WTC11 (cell line): ENCODE measurements around the gene RBM28. TPM values are rescaled to one million over a fixed set of nuclear protein-coding genes. Genes with fewer than 3 reads are reported as not detected.

Experiments
- ATAC-seq: fragments of 200-7000 bp; cut with Tn5 transposase; 2 replicates; pipeline ENCODE4 v1.10.0; 2021; ENCODE audit warnings: mild to moderate bottlenecking, moderate library complexity
- CTCF ChIA-PET: fragments of 300-600 bp; sonication (Branson Sonifier 250); formaldehyde crosslinking; loops from one replicate; lab custom pipeline; 2021; ENCODE audit warnings: antibody characterized with exemption; lab: Charles Lee
- POLR2A ChIA-PET: fragments of 350-600 bp; sonication (Branson Sonifier 250); formaldehyde crosslinking; loops from one replicate; lab custom pipeline; 2021; ENCODE audit warnings: antibody characterized with exemption; lab: Charles Lee
- DNase-seq: peaks from one replicate; pipeline ENCODE4 v3.0.0; 2021; ENCODE audit warnings: low spot score
- H3K27ac Mint-ChIP-seq: 2 replicates; pipeline ENCODE4 v1.8.0; 2021; ENCODE audit warnings: mixed read lengths
- H3K27me3 Mint-ChIP-seq: 2 replicates; pipeline ENCODE4 v1.8.0; 2021; ENCODE audit warnings: low read depth, mild to moderate bottlenecking, moderate library complexity, mixed read lengths
- H3K36me3 Mint-ChIP-seq: 2 replicates; pipeline ENCODE4 v1.8.0; 2021; ENCODE audit warnings: mixed read lengths
- H3K4me1 Mint-ChIP-seq: 2 replicates; pipeline ENCODE4 v1.8.0; 2022; ENCODE audit warnings: mixed read lengths
- H3K4me3 Mint-ChIP-seq: 2 replicates; pipeline ENCODE4 v1.8.0; 2021; ENCODE audit warnings: mild to moderate bottlenecking, moderate library complexity, mixed read lengths
- H3K9me3 Mint-ChIP-seq: 2 replicates; pipeline ENCODE4 v1.8.0; 2021; ENCODE audit warnings: mixed read lengths
- FOXK1 ChIP-seq: sonication (generic); formaldehyde crosslinking; IDR thresholded peaks from 2 replicates; pipeline ENCODE4 v1.8.0; 2022; ENCODE audit warnings: mild to moderate bottlenecking, moderate library complexity, missing genetic modification reagents
- GABPB1 ChIP-seq: sonication (generic); formaldehyde crosslinking; IDR thresholded peaks from 2 replicates; pipeline ENCODE4 v1.8.1; 2023; ENCODE audit warnings: mild to moderate bottlenecking, missing genetic modification reagents
- GRHL2 ChIP-seq: fragments of 250-450 bp; sonication (Bioruptor Pico); IDR thresholded peaks from 2 replicates; pipeline ENCODE4 v1.8.0; 2022; ENCODE audit warnings: mild to moderate bottlenecking, moderate library complexity; ENCODE audit not compliant: insufficient replicate concordance, severe bottlenecking
- JUN ChIP-seq: sonication (generic); formaldehyde crosslinking; IDR thresholded peaks from 2 replicates; pipeline ENCODE4 v1.8.0; 2023; ENCODE audit warnings: mild to moderate bottlenecking, missing genetic modification reagents
- NFE2L1 ChIP-seq: sonication (generic); formaldehyde crosslinking; IDR thresholded peaks from 2 replicates; pipeline ENCODE4 v1.8.1; 2023; ENCODE audit warnings: missing genetic modification reagents
- NR2C2 ChIP-seq: sonication (generic); formaldehyde crosslinking; IDR thresholded peaks from 2 replicates; pipeline ENCODE4 v1.8.0; 2022; ENCODE audit warnings: mild to moderate bottlenecking, missing genetic modification reagents
- OVOL2 ChIP-seq: fragments of 250-450 bp; sonication (Bioruptor Pico); IDR thresholded peaks from 2 replicates; pipeline ENCODE4 v1.9.0; 2021; ENCODE audit warnings: mild to moderate bottlenecking, borderline replicate concordance
- SMAD4 ChIP-seq: sonication (generic); formaldehyde crosslinking; IDR thresholded peaks from 2 replicates; pipeline ENCODE4 v1.8.0; 2022; ENCODE audit warnings: mild to moderate bottlenecking, missing genetic modification reagents
- SP1 ChIP-seq: sonication (generic); formaldehyde crosslinking; conservative IDR thresholded peaks from 2 replicates; pipeline ENCODE4 v1.8.1; 2022; ENCODE audit warnings: missing genetic modification reagents
- TEAD4 ChIP-seq: sonication (generic); formaldehyde crosslinking; IDR thresholded peaks from 2 replicates; pipeline ENCODE4 v1.8.0; 2022; ENCODE audit warnings: mild to moderate bottlenecking, missing genetic modification reagents
- TP53 ChIP-seq: sonication (generic); formaldehyde crosslinking; IDR thresholded peaks from 2 replicates; pipeline ENCODE4 v1.8.1; 2023; ENCODE audit warnings: mild to moderate bottlenecking, missing genetic modification reagents
- ZNF121 ChIP-seq: sonication (generic); formaldehyde crosslinking; IDR thresholded peaks from 2 replicates; pipeline ENCODE4 v1.8.0; 2023; ENCODE audit warnings: missing genetic modification reagents
- ZNF138 ChIP-seq: sonication (generic); formaldehyde crosslinking; conservative IDR thresholded peaks from 2 replicates; pipeline ENCODE4 v1.8.1; 2022; ENCODE audit warnings: mild to moderate bottlenecking, moderate library complexity, missing genetic modification reagents
- ZNF396 ChIP-seq: fragments of 250-450 bp; sonication (Bioruptor Pico); IDR thresholded peaks from 2 replicates; pipeline ENCODE4 v1.8.0; 2021; ENCODE audit warnings: mild to moderate bottlenecking, moderate library complexity, borderline replicate concordance
- ZNF416 ChIP-seq: fragments of 250-450 bp; sonication (Bioruptor Pico); IDR thresholded peaks from 2 replicates; pipeline ENCODE4 v1.9.0; 2021; ENCODE audit warnings: mild to moderate bottlenecking, inconsistent platforms
- ZNF423 ChIP-seq: fragments of 250-450 bp; sonication (Bioruptor Pico); IDR thresholded peaks from 2 replicates; pipeline ENCODE4 v2.1.2; 2022; ENCODE audit warnings: mild to moderate bottlenecking, moderate library complexity
- total RNA-seq: library from RNA; stranded (reverse); gene quantifications from 3 replicates; pipeline ENCODE4 v1.2.3, GENCODE V29; 2021
- TF ChIP-seq, protein P1 (sequence below): sonication (generic); formaldehyde crosslinking; IDR thresholded peaks from 2 replicates; pipeline ENCODE4 v1.8.0; 2022; ENCODE audit warnings: mild to moderate bottlenecking, missing genetic modification reagents
- TF ChIP-seq, protein P2 (sequence below): fragments of 250-450 bp; sonication (Bioruptor Pico); IDR thresholded peaks from 2 replicates; pipeline ENCODE4 v2.1.2; 2022; ENCODE audit warnings: mild to moderate bottlenecking, moderate library complexity
- TF ChIP-seq, protein P3 (sequence below): sonication (generic); formaldehyde crosslinking; IDR thresholded peaks from 2 replicates; pipeline ENCODE4 v1.8.1; 2023; ENCODE audit warnings: mild to moderate bottlenecking, missing genetic modification reagents, moderate library complexity
- TF ChIP-seq, protein P4 (sequence below): fragments of 250-450 bp; sonication (Bioruptor Pico); IDR thresholded peaks from 2 replicates; pipeline ENCODE4 v1.9.0; 2021; ENCODE audit warnings: moderate library complexity, mild to moderate bottlenecking, inconsistent platforms, borderline replicate concordance
- TF ChIP-seq, protein P5 (sequence below): sonication (generic); formaldehyde crosslinking; IDR thresholded peaks from 2 replicates; pipeline ENCODE4 v1.8.1; 2022; ENCODE audit warnings: mild to moderate bottlenecking, moderate library complexity, missing genetic modification reagents
- TF ChIP-seq, protein P6 (sequence below): sonication (generic); formaldehyde crosslinking; IDR thresholded peaks from 2 replicates; pipeline ENCODE4 v1.8.0; 2022; ENCODE audit warnings: missing genetic modification reagents

Gene RBM28
- total RNA-seq, 1 experiment from 2014 or later = 66.1 TPM

DNA sequence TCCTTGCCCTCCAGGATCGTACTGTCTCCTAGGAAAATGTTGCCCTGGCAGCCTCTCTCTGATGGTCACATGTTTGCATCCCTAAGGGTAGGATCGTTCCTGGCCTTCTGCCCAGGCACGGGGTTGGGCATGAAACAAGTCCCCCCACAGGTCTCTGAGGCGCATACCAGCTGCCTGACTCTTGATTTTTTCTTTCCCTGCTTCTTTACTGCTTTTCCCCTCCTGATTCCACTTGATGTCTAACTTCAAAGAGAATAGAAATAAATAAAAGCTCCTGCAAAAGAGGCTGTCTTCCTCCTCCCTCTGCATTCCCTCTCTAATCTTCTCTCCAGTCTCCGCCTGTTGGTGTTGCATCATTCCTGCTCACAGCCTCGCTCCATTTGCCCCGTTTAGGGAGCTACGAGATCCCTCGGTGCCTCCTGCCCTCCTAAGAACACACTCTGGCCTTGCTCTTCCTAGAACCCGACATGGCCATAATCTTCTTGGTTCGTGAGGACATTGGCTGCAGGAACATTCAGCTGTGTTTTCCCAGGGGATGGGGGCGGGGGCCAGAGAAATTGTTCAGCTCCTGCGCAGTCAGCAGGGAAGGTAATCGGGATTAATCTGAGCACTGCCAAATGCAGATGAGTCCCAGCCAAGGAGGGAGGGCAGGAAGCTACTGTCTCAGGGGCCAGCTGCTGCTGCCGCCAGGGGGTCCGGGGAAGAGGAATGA lies 76.7 kb downstream of the RBM28 start (continued):
- TF ChIP-seq, protein P1, sequence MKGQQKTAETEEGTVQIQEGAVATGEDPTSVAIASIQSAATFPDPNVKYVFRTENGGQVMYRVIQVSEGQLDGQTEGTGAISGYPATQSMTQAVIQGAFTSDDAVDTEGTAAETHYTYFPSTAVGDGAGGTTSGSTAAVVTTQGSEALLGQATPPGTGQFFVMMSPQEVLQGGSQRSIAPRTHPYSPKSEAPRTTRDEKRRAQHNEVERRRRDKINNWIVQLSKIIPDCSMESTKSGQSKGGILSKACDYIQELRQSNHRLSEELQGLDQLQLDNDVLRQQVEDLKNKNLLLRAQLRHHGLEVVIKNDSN (CRISPR knock-in tag) = no peak
- peak; percentile 94 for TF ChIP-seq GABPB1 (CRISPR knock-in tag)
- no peak for TF ChIP-seq JUN
- TF ChIP-seq, protein P2, sequence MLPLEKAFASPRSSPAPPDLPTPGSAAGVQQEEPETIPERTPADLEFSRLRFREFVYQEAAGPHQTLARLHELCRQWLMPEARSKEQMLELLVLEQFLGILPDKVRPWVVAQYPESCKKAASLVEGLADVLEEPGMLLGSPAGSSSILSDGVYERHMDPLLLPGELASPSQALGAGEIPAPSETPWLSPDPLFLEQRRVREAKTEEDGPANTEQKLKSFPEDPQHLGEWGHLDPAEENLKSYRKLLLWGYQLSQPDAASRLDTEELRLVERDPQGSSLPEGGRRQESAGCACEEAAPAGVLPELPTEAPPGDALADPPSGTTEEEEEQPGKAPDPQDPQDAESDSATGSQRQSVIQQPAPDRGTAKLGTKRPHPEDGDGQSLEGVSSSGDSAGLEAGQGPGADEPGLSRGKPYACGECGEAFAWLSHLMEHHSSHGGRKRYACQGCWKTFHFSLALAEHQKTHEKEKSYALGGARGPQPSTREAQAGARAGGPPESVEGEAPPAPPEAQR (CRISPR knock-in tag) = no peak
- no peak for TF ChIP-seq SMAD4 (CRISPR knock-in tag)
- TF ChIP-seq TEAD4 (CRISPR knock-in tag) = peak; percentile 40; the same call in 1 of the 2 replicates
- TF ChIP-seq, protein P3, sequence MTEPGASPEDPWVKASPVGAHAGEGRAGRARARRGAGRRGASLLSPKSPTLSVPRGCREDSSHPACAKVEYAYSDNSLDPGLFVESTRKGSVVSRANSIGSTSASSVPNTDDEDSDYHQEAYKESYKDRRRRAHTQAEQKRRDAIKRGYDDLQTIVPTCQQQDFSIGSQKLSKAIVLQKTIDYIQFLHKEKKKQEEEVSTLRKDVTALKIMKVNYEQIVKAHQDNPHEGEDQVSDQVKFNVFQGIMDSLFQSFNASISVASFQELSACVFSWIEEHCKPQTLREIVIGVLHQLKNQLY (CRISPR knock-in tag) = no peak
- TF ChIP-seq, protein P4, sequence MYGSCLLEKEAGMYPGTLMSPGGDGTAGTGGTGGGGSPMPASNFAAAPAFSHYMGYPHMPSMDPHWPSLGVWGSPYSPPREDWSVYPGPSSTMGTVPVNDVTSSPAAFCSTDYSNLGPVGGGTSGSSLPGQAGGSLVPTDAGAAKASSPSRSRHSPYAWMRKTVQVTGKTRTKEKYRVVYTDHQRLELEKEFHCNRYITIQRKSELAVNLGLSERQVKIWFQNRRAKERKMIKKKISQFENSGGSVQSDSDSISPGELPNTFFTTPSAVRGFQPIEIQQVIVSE = no peak
- TF ChIP-seq ZNF396 = no peak
- TF ChIP-seq, protein P5, sequence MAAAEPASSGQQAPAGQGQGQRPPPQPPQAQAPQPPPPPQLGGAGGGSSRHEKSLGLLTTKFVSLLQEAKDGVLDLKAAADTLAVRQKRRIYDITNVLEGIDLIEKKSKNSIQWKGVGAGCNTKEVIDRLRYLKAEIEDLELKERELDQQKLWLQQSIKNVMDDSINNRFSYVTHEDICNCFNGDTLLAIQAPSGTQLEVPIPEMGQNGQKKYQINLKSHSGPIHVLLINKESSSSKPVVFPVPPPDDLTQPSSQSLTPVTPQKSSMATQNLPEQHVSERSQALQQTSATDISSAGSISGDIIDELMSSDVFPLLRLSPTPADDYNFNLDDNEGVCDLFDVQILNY (CRISPR knock-in tag) = no peak
- TF ChIP-seq, protein P6, sequence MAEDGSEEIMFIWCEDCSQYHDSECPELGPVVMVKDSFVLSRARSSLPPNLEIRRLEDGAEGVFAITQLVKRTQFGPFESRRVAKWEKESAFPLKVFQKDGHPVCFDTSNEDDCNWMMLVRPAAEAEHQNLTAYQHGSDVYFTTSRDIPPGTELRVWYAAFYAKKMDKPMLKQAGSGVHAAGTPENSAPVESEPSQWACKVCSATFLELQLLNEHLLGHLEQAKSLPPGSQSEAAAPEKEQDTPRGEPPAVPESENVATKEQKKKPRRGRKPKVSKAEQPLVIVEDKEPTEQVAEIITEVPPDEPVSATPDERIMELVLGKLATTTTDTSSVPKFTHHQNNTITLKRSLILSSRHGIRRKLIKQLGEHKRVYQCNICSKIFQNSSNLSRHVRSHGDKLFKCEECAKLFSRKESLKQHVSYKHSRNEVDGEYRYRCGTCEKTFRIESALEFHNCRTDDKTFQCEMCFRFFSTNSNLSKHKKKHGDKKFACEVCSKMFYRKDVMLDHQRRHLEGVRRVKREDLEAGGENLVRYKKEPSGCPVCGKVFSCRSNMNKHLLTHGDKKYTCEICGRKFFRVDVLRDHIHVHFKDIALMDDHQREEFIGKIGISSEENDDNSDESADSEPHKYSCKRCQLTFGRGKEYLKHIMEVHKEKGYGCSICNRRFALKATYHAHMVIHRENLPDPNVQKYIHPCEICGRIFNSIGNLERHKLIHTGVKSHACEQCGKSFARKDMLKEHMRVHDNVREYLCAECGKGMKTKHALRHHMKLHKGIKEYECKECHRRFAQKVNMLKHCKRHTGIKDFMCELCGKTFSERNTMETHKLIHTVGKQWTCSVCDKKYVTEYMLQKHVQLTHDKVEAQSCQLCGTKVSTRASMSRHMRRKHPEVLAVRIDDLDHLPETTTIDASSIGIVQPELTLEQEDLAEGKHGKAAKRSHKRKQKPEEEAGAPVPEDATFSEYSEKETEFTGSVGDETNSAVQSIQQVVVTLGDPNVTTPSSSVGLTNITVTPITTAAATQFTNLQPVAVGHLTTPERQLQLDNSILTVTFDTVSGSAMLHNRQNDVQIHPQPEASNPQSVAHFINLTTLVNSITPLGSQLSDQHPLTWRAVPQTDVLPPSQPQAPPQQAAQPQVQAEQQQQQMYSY (CRISPR knock-in tag) = no peak
- no peak for TF ChIP-seq GRHL2 (CRISPR knock-in tag)
- no peak for TF ChIP-seq OVOL2
- TF ChIP-seq FOXK1 = no peak
- 0 out of 2 replicates have a peak, but pooled peaks have one; percentile 18 for TF ChIP-seq ZNF121 (CRISPR knock-in tag)
- 0 out of 2 replicates have a peak, but pooled peaks have one; percentile 25 for TF ChIP-seq ZNF423
- no peak for TF ChIP-seq SP1 (CRISPR knock-in tag)
- TF ChIP-seq NFE2L1 (CRISPR knock-in tag) = no peak

DNA sequence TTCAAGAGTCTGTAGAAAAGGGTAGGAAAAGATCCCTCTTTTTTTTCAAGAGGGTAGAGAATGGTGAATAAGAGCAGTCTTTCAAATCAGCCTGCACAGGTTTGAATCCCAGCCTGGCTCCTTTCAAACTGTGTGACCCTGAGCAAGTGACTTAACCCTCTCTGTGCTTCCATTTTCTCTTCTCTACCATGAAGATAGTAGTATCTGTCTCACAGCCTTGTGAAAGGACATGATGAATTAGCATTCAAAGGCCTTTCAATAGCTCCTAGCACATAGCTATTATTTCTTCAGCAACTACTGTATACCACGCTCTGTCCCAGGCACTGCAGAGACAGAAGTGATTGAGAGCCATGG lies 77.2 kb downstream of the RBM28 start:
- Mint-ChIP-seq H3K9me3 (no peaks in the 10 kb centered on the region), H3K27ac (no peak overlapping the region), H3K27me3 (peaks cover 18% of the 10 kb centered on the region), H3K36me3 (no peaks in the 10 kb centered on the region), H3K4me3 (no peak overlapping the region), H3K4me1 (peaks cover 40% of the 10 kb centered on the region)
- ChIA-PET CTCF (interaction anchor here (1.1 to 2.7 kb wide), 10 partner anchors 9 to 161 kb away, joined by 3 to 15 read pairs (median 4); no protein-coding TSS in a partner anchor), POLR2A (interaction anchor here (1.4 kb wide), 1 partner anchor 34 kb away, joined by 4 read pairs; no protein-coding TSS in a partner anchor)
- no peak for TF ChIP-seq ZNF416
- no peak for TF ChIP-seq NR2C2 (CRISPR knock-in tag)
- TF ChIP-seq, protein P6 (CRISPR knock-in tag) = no peak
- TF ChIP-seq OVOL2 = no peak
- no peak for TF ChIP-seq GABPB1 (CRISPR knock-in tag)
- no peak for TF ChIP-seq ZNF138
- no peak for TF ChIP-seq NFE2L1 (CRISPR knock-in tag)
- no peak for TF ChIP-seq TP53 (CRISPR knock-in tag)
- ATAC-seq (no peak), DNase-seq (no peak)
